ENCODE measurements around the gene LPP. TPM values are rescaled to one million over a fixed set of nuclear protein-coding genes. Genes with fewer than 3 reads are reported as not detected.

LPP gene
- total RNA-seq, 1 experiment from 2014 or later: 120 TPM

DNA sequence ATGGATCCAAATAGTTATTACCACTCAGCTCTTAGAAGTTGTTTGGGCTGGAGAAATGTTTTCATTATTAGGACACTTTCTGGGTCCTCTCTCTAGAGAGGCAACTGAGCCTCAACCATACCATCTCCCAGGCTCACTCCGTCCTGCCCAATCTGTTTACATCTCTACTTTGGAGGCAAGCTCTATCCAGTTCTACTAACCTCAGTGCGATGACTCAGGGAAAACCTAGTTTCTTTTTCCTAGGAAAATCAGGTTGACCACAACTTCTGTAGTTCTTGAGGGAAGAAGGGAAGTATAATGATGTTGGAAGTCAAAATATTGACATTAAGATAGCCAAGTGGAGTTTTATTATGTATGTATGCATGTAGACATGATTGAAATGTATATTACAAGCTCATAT lies 40.4 kb downstream of the LPP start:
- DNase-seq: no peak
- no peak overlapping the region for H3K4me3 Mint-ChIP-seq (ENCODE audit: unreplicated experiment)
- intact Hi-C loops (cut with micrococcal nuclease; ENCODE audit: unreplicated experiment): no loop called here
- H3K27me3 ChIP-seq (replicated peaks; ENCODE audit: control insufficient read depth, insufficient read depth, low read length): no peaks in the 10 kb centered on the region
- peaks cover 18% of the 10 kb centered on the region for H3K4me1 Mint-ChIP-seq (ENCODE audit: low read depth, unreplicated experiment)
- H3K27me3 Mint-ChIP-seq (ENCODE audit: insufficient read depth, unreplicated experiment): no peaks in the 10 kb centered on the region
- TF ChIP-seq, protein P1, sequence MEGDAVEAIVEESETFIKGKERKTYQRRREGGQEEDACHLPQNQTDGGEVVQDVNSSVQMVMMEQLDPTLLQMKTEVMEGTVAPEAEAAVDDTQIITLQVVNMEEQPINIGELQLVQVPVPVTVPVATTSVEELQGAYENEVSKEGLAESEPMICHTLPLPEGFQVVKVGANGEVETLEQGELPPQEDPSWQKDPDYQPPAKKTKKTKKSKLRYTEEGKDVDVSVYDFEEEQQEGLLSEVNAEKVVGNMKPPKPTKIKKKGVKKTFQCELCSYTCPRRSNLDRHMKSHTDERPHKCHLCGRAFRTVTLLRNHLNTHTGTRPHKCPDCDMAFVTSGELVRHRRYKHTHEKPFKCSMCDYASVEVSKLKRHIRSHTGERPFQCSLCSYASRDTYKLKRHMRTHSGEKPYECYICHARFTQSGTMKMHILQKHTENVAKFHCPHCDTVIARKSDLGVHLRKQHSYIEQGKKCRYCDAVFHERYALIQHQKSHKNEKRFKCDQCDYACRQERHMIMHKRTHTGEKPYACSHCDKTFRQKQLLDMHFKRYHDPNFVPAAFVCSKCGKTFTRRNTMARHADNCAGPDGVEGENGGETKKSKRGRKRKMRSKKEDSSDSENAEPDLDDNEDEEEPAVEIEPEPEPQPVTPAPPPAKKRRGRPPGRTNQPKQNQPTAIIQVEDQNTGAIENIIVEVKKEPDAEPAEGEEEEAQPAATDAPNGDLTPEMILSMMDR (IDR thresholded peaks at IDR 0.05; ENCODE audit: insufficient read depth in 1 of 2, low read depth in 1 of 2, low read length in 1 of 2, severe bottlenecking in 1 of 2, unreplicated experiment in 1 of 2): no peak
- H3K27ac Mint-ChIP-seq (ENCODE audit: unreplicated experiment): no peak overlapping the region
- H3K36me3 ChIP-seq (ENCODE audit: control insufficient read depth, insufficient read depth, low read length): no peaks in the 10 kb centered on the region
- ChIA-PET POLR2A (no interaction called here), CTCF (no interaction called here)
- H3K9me3 ChIP-seq: no peaks in the 10 kb centered on the region
- no peaks in the 10 kb centered on the region for H3K9me3 Mint-ChIP-seq (ENCODE audit: unreplicated experiment)
- no peaks in the 10 kb centered on the region for H3K4me1 ChIP-seq
- no TSS peak for BruUV-seq (replicated peaks)
- H3K4me3 ChIP-seq (ENCODE audit: low read depth, low read length): no peak overlapping the region
- peaks cover 17% of the 10 kb centered on the region for H3K36me3 Mint-ChIP-seq (ENCODE audit: insufficient read depth, unreplicated experiment)

DNA sequence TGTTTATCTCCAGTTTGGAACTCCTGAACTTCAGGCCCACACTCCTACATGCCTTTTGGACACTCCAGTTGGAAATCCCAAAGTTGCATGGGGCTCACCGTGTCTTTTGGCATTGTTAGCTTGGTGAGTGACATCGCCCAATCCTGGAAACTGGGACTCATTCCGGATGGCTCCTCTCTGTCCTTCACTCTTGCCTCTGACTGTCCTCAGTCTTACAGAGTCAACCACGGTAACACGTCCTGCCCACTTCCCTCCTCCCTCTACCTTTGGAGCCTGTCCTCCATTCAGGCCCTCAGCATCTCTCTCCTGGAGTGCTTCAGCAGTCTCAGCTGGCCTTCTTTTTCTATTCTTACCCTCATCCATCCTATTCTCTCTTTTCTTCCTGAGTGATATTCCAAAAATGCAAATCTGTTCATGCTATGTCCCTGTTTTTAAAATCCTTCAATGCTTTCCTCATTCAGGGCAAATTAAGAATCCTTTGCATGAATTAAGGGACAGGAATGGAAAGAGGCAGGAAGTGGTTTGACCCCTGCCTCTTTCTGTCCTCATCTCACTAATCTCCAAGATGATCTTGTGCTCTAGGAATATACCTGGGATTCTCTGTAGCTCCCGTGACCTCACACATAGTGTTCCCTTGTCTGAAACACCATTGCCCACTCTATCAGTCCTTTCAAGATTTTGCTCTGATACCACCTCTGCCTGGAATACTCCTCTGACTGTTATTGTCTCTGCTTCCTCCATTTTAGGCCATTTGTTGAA lies 42.5 kb downstream of the LPP start:
- intact Hi-C loops (cut with micrococcal nuclease; ENCODE audit: unreplicated experiment): no loop called here
- Histone ChIP-seq H3K4me1 (no peaks in the 10 kb centered on the region), H3K4me3 (ENCODE audit: low read depth, low read length) (no peak overlapping the region), H3K36me3 (ENCODE audit: control insufficient read depth, insufficient read depth, low read length) (no peaks in the 10 kb centered on the region), H3K9me3 (no peaks in the 10 kb centered on the region), H3K27me3 (replicated peaks; ENCODE audit: control insufficient read depth, insufficient read depth, low read length) (no peaks in the 10 kb centered on the region)
- POLR2A ChIA-PET: no interaction called here
- H3K36me3 Mint-ChIP-seq (ENCODE audit: insufficient read depth, unreplicated experiment): peaks cover 13% of the 10 kb centered on the region
- TF ChIP-seq, protein P1 (IDR thresholded peaks at IDR 0.05; ENCODE audit: insufficient read depth in 1 of 2, low read depth in 1 of 2, low read length in 1 of 2, severe bottlenecking in 1 of 2, unreplicated experiment in 1 of 2): no peak
- peak overlapping the region; percentile 76 for H3K27ac Mint-ChIP-seq (ENCODE audit: unreplicated experiment)
- H3K4me1 Mint-ChIP-seq (ENCODE audit: low read depth, unreplicated experiment): peaks cover 18% of the 10 kb centered on the region
- no TSS peak for BruUV-seq (replicated peaks)
- H3K4me3 Mint-ChIP-seq (ENCODE audit: unreplicated experiment): no peak overlapping the region
- no peak for DNase-seq
- H3K9me3 Mint-ChIP-seq (ENCODE audit: unreplicated experiment): no peaks in the 10 kb centered on the region
- H3K27me3 Mint-ChIP-seq (ENCODE audit: insufficient read depth, unreplicated experiment): no peaks in the 10 kb centered on the region
- CTCF ChIA-PET: no interaction called here

GRCh38 chr3:188197388-188197847 lies 43.5 kb downstream of the LPP start:
- ChIA-PET CTCF (no interaction called here), POLR2A (no interaction called here)
- peaks cover 13% of the 10 kb centered on the region for H3K36me3 Mint-ChIP-seq (ENCODE audit: insufficient read depth, unreplicated experiment)
- no peaks in the 10 kb centered on the region for H3K27me3 ChIP-seq (replicated peaks; ENCODE audit: control insufficient read depth, insufficient read depth, low read length)
- no peak overlapping the region for H3K4me3 Mint-ChIP-seq (ENCODE audit: unreplicated experiment)
- TF ChIP-seq, protein P1 (IDR thresholded peaks at IDR 0.05; ENCODE audit: insufficient read depth in 1 of 2, low read depth in 1 of 2, low read length in 1 of 2, severe bottlenecking in 1 of 2, unreplicated experiment in 1 of 2): no peak
- BruUV-seq (replicated peaks): no TSS peak
- H3K9me3 Mint-ChIP-seq (ENCODE audit: unreplicated experiment): no peaks in the 10 kb centered on the region
- no peaks in the 10 kb centered on the region for H3K4me1 ChIP-seq
- intact Hi-C loops (cut with micrococcal nuclease; ENCODE audit: unreplicated experiment): no loop called here
- H3K27ac Mint-ChIP-seq (ENCODE audit: unreplicated experiment): no peak overlapping the region
- no peaks in the 10 kb centered on the region for H3K27me3 Mint-ChIP-seq (ENCODE audit: insufficient read depth, unreplicated experiment)
- DNase-seq: no peak
- no peak overlapping the region for H3K4me3 ChIP-seq (ENCODE audit: low read depth, low read length)
- no peaks in the 10 kb centered on the region for H3K36me3 ChIP-seq (ENCODE audit: control insufficient read depth, insufficient read depth, low read length)
- peaks cover 19% of the 10 kb centered on the region for H3K4me1 Mint-ChIP-seq (ENCODE audit: low read depth, unreplicated experiment)
- H3K9me3 ChIP-seq: no peaks in the 10 kb centered on the region

Data from Caco-2 (cell line).